Measurements from ENCODE around the gene MYCN.
"Not testable (repeated sequence)": the region's sequence is repeated elsewhere in the genome, so short reads cannot be mapped to it uniquely, and the experiment has no call there.

The MYCN gene

DNA sequence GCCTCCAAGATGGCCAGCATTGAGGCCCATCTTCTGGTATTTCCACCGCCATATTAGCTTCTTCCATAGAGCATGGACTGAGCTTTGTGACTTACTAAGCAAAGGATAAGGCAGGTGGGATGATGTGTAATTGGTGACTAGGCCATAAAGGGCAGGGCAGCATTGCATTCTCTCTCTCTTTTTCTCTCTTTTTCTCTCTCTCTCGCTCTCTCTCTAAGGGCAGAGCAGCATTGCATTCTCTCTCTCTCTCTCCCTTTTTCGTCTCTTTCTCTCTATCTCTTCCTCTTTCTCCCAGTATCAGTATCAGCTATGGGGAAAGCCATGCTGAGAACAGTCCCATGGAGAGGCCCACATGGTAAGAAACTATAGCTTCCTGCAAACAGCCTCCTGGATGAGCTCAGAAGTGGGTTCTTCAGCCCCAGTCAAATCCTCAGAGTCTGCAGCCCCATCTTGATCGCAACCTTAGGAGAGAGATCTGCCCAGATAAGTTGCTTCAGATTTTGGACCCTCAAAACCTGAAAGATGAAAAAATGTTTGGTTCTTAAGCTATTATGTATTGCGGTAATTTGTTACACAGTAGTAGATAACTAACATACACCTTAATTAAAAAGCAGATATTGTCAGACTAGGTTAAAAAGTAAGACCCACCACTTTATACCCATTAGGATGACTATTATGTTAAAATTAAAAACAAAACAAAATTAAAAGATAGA is 39.1 kb upstream of the MYCN start:
- Mint-ChIP-seq H3K27ac (no peak overlapping the region), H3K4me3 (no peak overlapping the region), H3K4me1 (no peaks in the 10 kb centered on the region), H3K27me3 (peaks cover 2% of the 10 kb centered on the region), H3K36me3 (ENCODE audit: low read depth) (no peaks in the 10 kb centered on the region), H3K9me3 (peaks cover 13% of the 10 kb centered on the region)
- no peak for DNase-seq
- no peak for ATAC-seq

DNA sequence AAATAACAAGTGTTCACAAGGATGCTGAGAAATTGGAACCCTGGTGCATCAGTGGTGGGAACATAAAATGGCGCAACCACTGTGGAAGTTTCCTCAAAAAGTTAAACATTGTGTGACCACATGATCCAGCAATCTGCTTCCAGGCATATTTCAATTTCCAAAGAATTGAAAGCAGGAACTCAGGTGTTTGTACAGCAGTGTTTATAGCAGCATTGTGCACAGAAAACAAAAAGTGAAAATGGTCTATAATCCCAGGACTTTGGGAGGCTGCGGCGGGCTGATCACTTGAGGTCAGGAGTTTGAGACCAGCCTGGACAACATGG is 38.6 kb upstream of the MYCN start:
- no peak for DNase-seq
- no peak overlapping the region for H3K4me3 Mint-ChIP-seq
- H3K4me1 Mint-ChIP-seq, result no peaks in the 10 kb centered on the region
- H3K36me3 Mint-ChIP-seq (ENCODE audit: low read depth), result no peaks in the 10 kb centered on the region
- H3K9me3 Mint-ChIP-seq, result peaks cover 12% of the 10 kb centered on the region
- ATAC-seq, result no peak
- peaks cover 2% of the 10 kb centered on the region for H3K27me3 Mint-ChIP-seq
- no peak overlapping the region for H3K27ac Mint-ChIP-seq

DNA sequence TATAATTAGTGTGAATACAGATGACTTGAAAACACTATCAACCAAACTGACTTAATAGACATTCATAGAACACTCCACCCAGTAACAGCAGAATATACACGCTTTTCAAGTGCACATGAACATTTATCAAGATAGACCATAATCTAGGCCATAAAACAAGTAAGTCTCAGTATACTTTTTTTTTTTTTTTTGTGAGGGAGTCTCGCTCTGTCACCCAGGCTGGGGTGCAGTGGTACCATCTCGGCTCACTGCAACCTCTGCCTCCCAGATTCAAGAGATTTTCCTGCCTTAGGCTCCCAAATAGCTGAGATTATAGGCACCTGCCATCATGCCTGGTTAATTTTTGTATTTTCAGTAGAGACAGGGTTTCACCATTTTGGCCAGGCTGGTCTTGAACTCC is 36.4 kb upstream of the MYCN start:
- not testable (repeated sequence) for H3K9me3 Mint-ChIP-seq; H3K4me1 Mint-ChIP-seq; ATAC-seq; H3K27me3 Mint-ChIP-seq; H3K36me3 Mint-ChIP-seq (ENCODE audit: low read depth); DNase-seq; H3K4me3 Mint-ChIP-seq; H3K27ac Mint-ChIP-seq

DNA sequence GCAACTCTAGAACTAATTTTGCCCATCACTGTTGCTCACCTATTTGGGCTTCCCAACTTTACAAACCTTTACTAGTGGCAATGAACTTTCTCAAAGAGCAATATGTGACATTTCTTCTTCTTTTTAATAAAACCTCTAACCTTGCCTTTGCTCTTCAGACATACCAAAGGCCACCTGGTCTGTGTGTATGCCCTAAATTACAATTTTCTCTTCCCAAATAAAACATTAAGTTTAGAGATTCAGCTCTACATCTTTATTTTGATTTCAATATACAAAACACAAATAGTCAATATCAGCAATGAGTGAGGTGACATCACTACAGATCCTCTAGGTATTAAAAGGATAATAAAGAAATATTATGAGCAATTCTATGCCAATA is 35.1 kb upstream of the MYCN start:
- Mint-ChIP-seq H3K9me3 (no peaks in the 10 kb centered on the region), H3K36me3 (ENCODE audit: low read depth) (no peaks in the 10 kb centered on the region), H3K4me3 (no peak overlapping the region), H3K4me1 (no peaks in the 10 kb centered on the region), H3K27me3 (no peaks in the 10 kb centered on the region), H3K27ac (no peak overlapping the region)
- ATAC-seq, result no peak
- DNase-seq, result no peak

DNA sequence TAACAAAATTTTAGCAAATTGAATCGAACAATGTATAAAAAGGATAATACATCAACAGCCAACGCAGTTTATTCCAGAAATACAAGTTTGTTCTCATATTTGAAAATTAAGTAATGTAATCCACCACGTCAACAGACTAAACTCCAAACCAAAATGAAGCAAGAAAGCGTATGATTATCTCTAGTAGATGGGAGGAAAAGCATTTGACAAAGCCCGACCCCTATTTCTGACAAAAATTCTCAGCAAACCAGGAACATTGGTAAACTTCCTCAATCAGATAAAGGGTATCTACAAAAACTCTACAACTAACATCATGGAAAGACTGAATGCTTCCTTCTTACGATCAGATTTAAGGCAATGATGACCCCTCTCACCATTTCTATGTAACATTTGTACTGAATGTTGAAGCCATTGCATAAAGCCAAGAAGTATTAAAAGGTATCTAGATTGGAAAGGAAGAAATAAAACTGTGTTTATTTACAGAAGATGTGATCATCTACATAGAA is 34.3 kb upstream of the MYCN start:
- DNase-seq (no peak), ATAC-seq (no peak)
- Mint-ChIP-seq H3K36me3 (ENCODE audit: low read depth) (no peaks in the 10 kb centered on the region), H3K4me3 (no peak overlapping the region), H3K9me3 (no peaks in the 10 kb centered on the region), H3K27me3 (peaks cover 1% of the 10 kb centered on the region), H3K27ac (no peak overlapping the region), H3K4me1 (no peaks in the 10 kb centered on the region)

DNA sequence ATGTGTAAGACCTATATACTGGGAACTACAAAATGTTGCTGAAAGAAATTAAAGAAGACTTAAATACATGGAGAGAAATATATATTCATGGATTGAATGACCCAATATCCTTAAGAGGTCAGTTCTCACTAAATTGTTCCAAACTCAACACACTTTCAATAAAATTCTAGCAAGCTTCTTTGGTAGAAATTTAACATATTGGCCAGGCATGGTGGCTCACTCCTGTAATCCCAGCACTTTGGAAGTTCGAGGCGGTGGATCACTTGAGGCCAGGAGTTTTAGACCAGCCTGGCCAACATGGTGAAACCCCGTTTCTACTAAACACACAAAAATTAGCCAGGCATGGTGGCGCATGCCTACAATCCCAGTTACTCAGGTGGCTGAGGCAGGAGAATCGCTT is 33.6 kb upstream of the MYCN start:
- Mint-ChIP-seq H3K4me3 (no peak overlapping the region), H3K4me1 (no peaks in the 10 kb centered on the region), H3K36me3 (ENCODE audit: low read depth) (no peaks in the 10 kb centered on the region), H3K9me3 (no peaks in the 10 kb centered on the region), H3K27ac (no peak overlapping the region), H3K27me3 (peaks cover 1% of the 10 kb centered on the region)
- ATAC-seq (no peak), DNase-seq (no peak)

DNA sequence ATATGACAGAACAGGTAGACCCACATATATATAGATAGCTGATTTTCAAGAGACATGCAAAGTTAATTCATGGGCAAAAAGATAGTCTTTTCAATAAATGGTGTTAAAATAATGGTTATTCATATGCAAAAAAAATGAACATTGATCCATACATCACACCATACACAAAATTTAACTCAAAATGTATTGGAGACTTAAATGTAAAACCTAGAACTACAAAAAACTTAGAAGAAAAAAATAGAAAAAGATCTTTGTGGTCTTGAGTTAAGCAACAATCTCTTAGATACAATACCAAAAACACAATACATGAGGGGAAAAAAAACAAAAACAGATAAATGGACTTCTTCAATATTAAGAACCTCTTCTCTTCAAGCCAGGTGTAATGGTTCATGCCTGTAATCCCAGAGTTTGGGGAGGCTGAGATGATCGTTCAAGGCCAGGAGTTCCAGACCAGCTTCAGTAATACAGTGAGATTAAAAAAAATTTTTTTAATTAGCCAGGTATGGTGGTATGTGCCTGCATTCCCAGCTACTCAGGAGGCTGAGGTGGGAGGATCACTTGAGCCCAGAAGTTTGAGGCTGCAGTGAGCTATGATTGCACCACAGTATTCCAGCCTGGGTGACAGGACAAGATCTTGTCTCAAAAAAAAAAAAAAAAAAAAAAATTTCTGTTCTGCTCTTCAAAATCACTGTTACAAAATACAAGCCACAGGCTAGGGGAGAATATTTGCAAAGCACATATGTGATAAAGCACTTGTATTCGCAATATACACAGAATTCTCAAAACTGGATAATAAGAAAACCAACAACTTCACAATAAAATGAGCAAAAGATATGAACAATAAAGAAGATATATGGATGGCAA is 32.7 kb upstream of the MYCN start:
- ATAC-seq (no peak), DNase-seq (no peak)
- Mint-ChIP-seq H3K27ac (no peak overlapping the region), H3K36me3 (ENCODE audit: low read depth) (no peaks in the 10 kb centered on the region), H3K4me3 (no peak overlapping the region), H3K4me1 (no peaks in the 10 kb centered on the region), H3K9me3 (no peaks in the 10 kb centered on the region), H3K27me3 (peaks cover 1% of the 10 kb centered on the region)

DNA sequence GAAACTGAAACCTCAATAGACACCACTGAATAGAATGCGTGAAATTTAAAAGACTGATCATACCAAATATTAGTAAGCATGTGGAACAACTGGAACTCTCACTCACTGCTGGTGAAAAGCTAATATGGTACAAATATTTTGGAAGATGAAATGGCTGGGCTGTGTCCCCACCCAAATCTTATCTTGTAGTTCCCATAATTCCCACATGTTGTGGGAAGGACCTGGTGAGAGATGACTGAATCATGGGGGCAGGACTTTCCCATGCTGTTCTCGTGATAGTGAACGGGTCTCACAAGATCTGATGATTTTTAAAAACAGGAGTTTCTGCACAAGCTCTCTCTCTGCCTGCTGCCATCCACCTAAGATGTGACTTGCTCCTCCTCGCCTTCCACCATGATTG is 32.0 kb upstream of the MYCN start:
- no peak overlapping the region for H3K4me3 Mint-ChIP-seq
- no peaks in the 10 kb centered on the region for H3K36me3 Mint-ChIP-seq (ENCODE audit: low read depth)
- ATAC-seq (no peak), DNase-seq (no peak)
- no peaks in the 10 kb centered on the region for H3K9me3 Mint-ChIP-seq
- H3K27me3 Mint-ChIP-seq, result peaks cover 1% of the 10 kb centered on the region
- no peaks in the 10 kb centered on the region for H3K4me1 Mint-ChIP-seq
- H3K27ac Mint-ChIP-seq, result no peak overlapping the region

DNA sequence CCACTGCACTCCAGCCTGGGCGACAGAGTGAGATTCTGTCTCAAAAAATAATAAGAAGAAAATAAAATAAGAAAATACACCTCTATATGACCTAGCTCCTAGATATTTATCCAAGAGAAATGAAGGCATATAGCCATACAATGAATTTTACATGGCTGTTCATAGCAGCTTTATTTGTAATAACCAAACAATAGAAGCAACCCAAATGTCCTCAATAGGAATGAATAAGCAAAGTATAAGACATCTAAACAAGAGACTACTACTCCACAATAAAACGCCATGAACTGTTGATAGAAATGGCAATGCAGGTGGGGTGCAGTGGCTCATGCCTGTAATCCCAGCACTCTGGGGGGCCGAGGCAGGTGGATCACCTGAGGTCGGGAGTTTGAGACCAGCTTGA is 31.2 kb upstream of the MYCN start:
- Mint-ChIP-seq H3K27me3 (peaks cover 1% of the 10 kb centered on the region), H3K27ac (no peak overlapping the region), H3K9me3 (no peaks in the 10 kb centered on the region), H3K4me1 (no peaks in the 10 kb centered on the region), H3K4me3 (no peak overlapping the region), H3K36me3 (ENCODE audit: low read depth) (no peaks in the 10 kb centered on the region)
- DNase-seq, result no peak
- ATAC-seq, result no peak

DNA sequence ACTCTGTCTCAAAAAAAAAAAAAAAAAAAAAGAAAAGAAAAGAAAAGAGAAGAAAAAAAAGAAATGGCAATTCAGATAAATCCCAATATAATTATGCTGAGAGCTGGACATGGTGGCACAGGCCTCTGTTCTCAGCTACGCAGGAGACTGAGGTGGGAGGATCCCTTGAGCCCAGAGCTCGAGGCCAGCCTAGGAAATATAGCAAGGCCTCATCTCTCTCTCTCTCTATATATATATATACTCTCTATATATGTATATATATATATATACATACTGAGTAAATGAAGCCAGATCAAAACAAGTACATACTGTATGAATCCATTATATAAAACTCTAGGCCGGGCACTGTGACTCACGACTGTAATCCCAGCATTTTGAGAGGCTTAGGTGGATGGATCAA is 30.6 kb upstream of the MYCN start:
- no peaks in the 10 kb centered on the region for H3K4me1 Mint-ChIP-seq
- ATAC-seq (no peak), DNase-seq (no peak)
- no peak overlapping the region for H3K4me3 Mint-ChIP-seq
- no peak overlapping the region for H3K27ac Mint-ChIP-seq
- H3K9me3 Mint-ChIP-seq, result no peaks in the 10 kb centered on the region
- peaks cover 1% of the 10 kb centered on the region for H3K27me3 Mint-ChIP-seq
- no peaks in the 10 kb centered on the region for H3K36me3 Mint-ChIP-seq (ENCODE audit: low read depth)

DNA sequence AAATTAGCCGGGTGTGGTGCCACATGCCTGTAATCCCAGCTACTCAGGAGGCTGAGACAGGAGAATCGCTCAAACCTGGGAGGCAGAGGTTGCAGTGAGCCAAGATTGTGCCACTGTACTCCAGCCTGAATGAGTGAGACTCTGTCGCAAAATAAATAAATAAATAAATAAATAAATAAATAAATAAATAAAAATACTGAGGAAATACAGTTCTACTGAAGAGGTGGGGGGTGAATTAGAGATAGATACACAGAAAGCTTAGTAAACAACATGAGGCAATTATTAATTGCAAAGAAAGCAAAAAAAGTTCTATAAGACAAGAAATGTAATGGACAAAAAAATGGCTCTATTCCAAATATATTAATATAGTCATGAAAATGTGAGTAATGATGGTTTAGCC is 29.1 kb upstream of the MYCN start:
- ATAC-seq; H3K9me3 Mint-ChIP-seq; H3K4me3 Mint-ChIP-seq; DNase-seq; H3K4me1 Mint-ChIP-seq; H3K27ac Mint-ChIP-seq; H3K36me3 Mint-ChIP-seq (ENCODE audit: low read depth); H3K27me3 Mint-ChIP-seq: not testable (repeated sequence)

DNA sequence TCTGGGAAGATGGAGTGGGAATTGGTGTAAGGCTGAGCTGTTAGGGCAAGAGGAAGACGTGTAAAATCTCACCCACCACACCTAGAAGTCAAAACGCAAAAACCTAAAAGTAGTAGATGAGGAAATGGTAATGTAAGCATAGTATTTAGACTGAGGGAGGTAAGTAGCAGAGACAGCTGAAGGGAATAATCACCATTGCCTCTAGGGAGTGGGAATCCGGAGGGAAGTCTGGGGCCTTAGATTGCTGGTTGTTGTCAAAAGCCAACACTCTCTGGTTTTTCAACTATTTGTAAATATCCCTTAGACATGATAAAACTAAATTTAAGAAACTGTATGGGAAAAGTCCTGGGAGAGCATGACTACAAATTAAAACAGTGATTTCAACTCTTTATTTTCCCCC is 28.7 kb upstream of the MYCN start:
- Mint-ChIP-seq H3K36me3 (ENCODE audit: low read depth) (no peaks in the 10 kb centered on the region), H3K27me3 (peaks cover 1% of the 10 kb centered on the region), H3K27ac (no peak overlapping the region), H3K4me1 (no peaks in the 10 kb centered on the region), H3K4me3 (no peak overlapping the region), H3K9me3 (no peaks in the 10 kb centered on the region)
- no peak for ATAC-seq
- DNase-seq, result no peak

DNA sequence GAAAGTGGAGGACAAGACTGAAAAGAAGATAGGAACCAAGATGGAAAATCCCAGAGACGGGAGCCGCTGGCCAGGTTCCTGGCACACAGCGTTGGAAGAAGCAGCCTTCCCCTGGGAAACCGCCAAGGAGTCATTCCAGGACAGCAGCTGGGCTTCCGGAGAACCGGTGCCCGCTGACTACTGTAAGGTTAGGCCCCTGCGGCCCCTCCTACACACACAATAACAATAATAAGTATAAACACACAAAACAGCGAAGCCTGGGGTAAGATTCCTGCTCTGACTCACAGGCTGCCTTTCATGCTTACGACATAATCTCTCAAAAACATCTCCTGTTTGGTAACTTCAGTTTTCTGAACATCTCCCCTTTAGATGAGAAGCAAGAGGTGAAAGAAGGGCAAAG is 28.1 kb upstream of the MYCN start:
- Mint-ChIP-seq H3K27me3 (peaks cover 1% of the 10 kb centered on the region), H3K9me3 (no peaks in the 10 kb centered on the region), H3K27ac (no peak overlapping the region), H3K4me1 (no peaks in the 10 kb centered on the region), H3K4me3 (no peak overlapping the region), H3K36me3 (ENCODE audit: low read depth) (no peaks in the 10 kb centered on the region)
- no peak for DNase-seq
- ATAC-seq, result no peak

DNA sequence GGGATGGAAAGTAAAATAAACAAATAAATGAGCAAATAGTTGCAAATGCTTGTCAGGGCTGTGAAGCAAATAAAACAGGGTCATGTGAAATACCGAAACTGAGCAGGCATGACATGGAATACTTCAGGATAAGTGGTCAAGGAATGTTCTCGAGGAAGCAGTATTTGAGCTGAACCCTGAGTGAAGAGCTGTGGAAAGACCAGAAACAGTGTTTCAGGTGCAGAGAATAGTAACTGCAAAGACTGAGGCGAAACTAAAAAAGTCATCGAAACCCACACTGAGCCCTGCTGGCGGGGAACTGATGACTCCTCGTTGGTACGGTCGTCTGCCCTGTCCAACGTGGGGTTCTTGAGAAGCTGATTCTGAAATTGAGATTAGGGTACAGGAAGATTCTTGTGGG is 27.2 kb upstream of the MYCN start:
- Mint-ChIP-seq H3K27ac (no peak overlapping the region), H3K9me3 (no peaks in the 10 kb centered on the region), H3K4me1 (no peaks in the 10 kb centered on the region), H3K27me3 (peaks cover 1% of the 10 kb centered on the region), H3K36me3 (ENCODE audit: low read depth) (no peaks in the 10 kb centered on the region), H3K4me3 (no peak overlapping the region)
- ATAC-seq, result no peak
- DNase-seq, result no peak

DNA sequence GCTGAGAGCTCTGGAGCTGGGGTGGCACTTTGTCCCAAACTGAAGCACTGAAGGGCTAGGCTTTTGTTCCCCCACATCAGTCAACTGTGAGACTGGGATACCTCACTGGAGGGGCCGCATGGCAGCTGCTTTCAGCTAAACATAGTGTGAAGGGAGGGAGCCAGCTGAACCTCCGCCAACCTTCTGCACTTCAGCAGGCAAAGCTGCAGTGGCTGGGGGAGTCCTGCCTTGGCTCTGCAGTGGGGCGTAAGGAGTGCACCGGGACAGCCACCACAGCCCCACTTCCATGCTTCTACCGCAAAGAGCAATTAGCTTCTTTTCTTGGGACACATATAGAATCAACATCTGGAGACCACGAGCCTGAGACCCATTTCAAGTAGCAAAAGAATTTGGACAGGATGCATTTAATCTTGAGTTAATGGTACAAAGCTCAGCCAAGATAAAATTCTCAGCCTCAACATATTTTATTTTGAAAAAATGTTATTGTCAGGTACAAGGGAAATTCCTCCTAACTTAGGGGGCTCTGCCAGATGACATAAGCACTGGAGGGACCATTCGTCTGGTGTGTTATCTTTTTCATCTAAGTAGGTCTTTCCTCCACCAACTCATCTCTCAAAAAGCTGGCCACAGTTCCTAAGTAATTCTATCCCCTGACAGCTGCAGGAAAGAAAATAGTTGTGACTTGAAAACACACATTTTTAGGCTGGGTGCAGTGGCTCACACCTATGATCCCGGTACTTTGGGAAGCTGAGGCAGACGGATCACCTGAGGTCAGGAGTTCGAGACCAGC is 25.6 kb upstream of the MYCN start:
- H3K27me3 Mint-ChIP-seq, result peaks cover 1% of the 10 kb centered on the region
- ATAC-seq (no peak), DNase-seq (no peak)
- no peak overlapping the region for H3K4me3 Mint-ChIP-seq
- no peaks in the 10 kb centered on the region for H3K36me3 Mint-ChIP-seq (ENCODE audit: low read depth)
- no peak overlapping the region for H3K27ac Mint-ChIP-seq
- no peaks in the 10 kb centered on the region for H3K4me1 Mint-ChIP-seq
- H3K9me3 Mint-ChIP-seq, result no peaks in the 10 kb centered on the region
